Activated naive CD8-positive, alpha-beta T cell treated with anti-CD3 and anti-CD28 coated beads, Interleukin-2, amount 50 U/mL, for 24 hours (primary cell): ENCODE data around the gene SPATA32.
A peak's percentile ranks its signal among the peaks of the same experiment; 100 is the strongest.

Experiments used
- ATAC-seq: fragments of 150-1000 bp; cut with Tn5 transposase; one replicate; pipeline ENCODE4 v1.10.0; 2021
- DNase-seq: peaks from one replicate; pipeline ENCODE4 v3.0.0; 2021
- H3K27ac Mint-ChIP-seq: one replicate; pipeline ENCODE4 v1.8.0; 2021; ENCODE audit warnings: mild to moderate bottlenecking, mixed read lengths
- H3K27me3 Mint-ChIP-seq: one replicate; pipeline ENCODE4 v1.8.0; 2021; ENCODE audit warnings: mixed read lengths
- H3K36me3 Mint-ChIP-seq: one replicate; pipeline ENCODE4 v1.8.0; 2021; ENCODE audit warnings: low read depth, mixed read lengths
- H3K4me1 Mint-ChIP-seq: one replicate; pipeline ENCODE4 v1.8.0; 2021; ENCODE audit warnings: mixed read lengths
- H3K4me3 Mint-ChIP-seq: one replicate; pipeline ENCODE4 v1.8.0; 2021; ENCODE audit warnings: mild to moderate bottlenecking, moderate library complexity, mixed read lengths
- H3K9me3 Mint-ChIP-seq: one replicate; pipeline ENCODE4 v1.8.0; 2021; ENCODE audit warnings: mixed read lengths

Gene SPATA32

GRCh38 chr17:45287526-45288500 lies 25.9 kb upstream of the SPATA32 start:
- Mint-ChIP-seq H3K27me3 (no peaks in the 10 kb centered on the region), H3K4me1 (peaks cover 28% of the 10 kb centered on the region), H3K4me3 (no peak overlapping the region), H3K36me3 (peaks cover 59% of the 10 kb centered on the region), H3K9me3 (no peaks in the 10 kb centered on the region), H3K27ac (no peak overlapping the region)
- DNase-seq (no peak), ATAC-seq (no peak)

- Mint-ChIP-seq H3K27me3 (no peaks in the 10 kb centered on the region), H3K4me3 (no peak overlapping the region), H3K4me1 (peaks cover 17% of the 10 kb centered on the region), H3K36me3 (peaks cover 61% of the 10 kb centered on the region), H3K27ac (no peak overlapping the region), H3K9me3 (no peaks in the 10 kb centered on the region)
- DNase-seq (no peak), ATAC-seq (no peak)
Observed at GRCh38 chr17:45286286-45286685, 24.4 kb upstream of the SPATA32 start.

GRCh38 chr17:45284176-45285140 lies 22.6 kb upstream of the SPATA32 start:
- ATAC-seq (no peak), DNase-seq (peak; percentile 45)
- no peaks in the 10 kb centered on the region for H3K27me3 Mint-ChIP-seq
- H3K4me1 Mint-ChIP-seq = peaks cover 10% of the 10 kb centered on the region
- H3K4me3 Mint-ChIP-seq = no peak overlapping the region
- no peaks in the 10 kb centered on the region for H3K9me3 Mint-ChIP-seq
- peak overlapping the region; percentile 82 for H3K27ac Mint-ChIP-seq
- H3K36me3 Mint-ChIP-seq = peaks cover 55% of the 10 kb centered on the region

GRCh38 chr17:45283711-45284110 lies 21.8 kb upstream of the SPATA32 start:
- Mint-ChIP-seq H3K27ac (peak overlapping the region; percentile 76), H3K36me3 (peaks cover 54% of the 10 kb centered on the region), H3K27me3 (no peaks in the 10 kb centered on the region), H3K4me3 (no peak overlapping the region), H3K4me1 (peaks cover 10% of the 10 kb centered on the region), H3K9me3 (no peaks in the 10 kb centered on the region)
- DNase-seq (no peak), ATAC-seq (no peak)

- no peak overlapping the region for H3K4me3 Mint-ChIP-seq
- H3K27ac Mint-ChIP-seq = peak overlapping the region; percentile 65
- H3K4me1 Mint-ChIP-seq = peaks cover 13% of the 10 kb centered on the region
- H3K9me3 Mint-ChIP-seq = no peaks in the 10 kb centered on the region
- DNase-seq (no peak), ATAC-seq (peak; percentile 66)
- H3K36me3 Mint-ChIP-seq = peaks cover 52% of the 10 kb centered on the region
- H3K27me3 Mint-ChIP-seq = no peaks in the 10 kb centered on the region
Observed at GRCh38 chr17:45282683-45283644, 21.1 kb upstream of the SPATA32 start.

GRCh38 chr17:45279898-45280297 lies 18.0 kb upstream of the SPATA32 start:
- ATAC-seq (no peak), DNase-seq (no peak)
- Mint-ChIP-seq H3K9me3 (no peaks in the 10 kb centered on the region), H3K4me3 (no peak overlapping the region), H3K36me3 (peaks cover 43% of the 10 kb centered on the region), H3K27ac (peak overlapping the region; percentile 46), H3K27me3 (no peaks in the 10 kb centered on the region), H3K4me1 (peaks cover 19% of the 10 kb centered on the region)

GRCh38 chr17:45277992-45278391 lies 16.1 kb upstream of the SPATA32 start:
- Mint-ChIP-seq H3K36me3 (peaks cover 26% of the 10 kb centered on the region), H3K4me3 (no peak overlapping the region), H3K27ac (peak overlapping the region; percentile 62), H3K9me3 (no peaks in the 10 kb centered on the region), H3K4me1 (peaks cover 14% of the 10 kb centered on the region), H3K27me3 (no peaks in the 10 kb centered on the region)
- no peak for DNase-seq
- ATAC-seq = no peak

- Mint-ChIP-seq H3K9me3 (no peaks in the 10 kb centered on the region), H3K27me3 (no peaks in the 10 kb centered on the region), H3K36me3 (peaks cover 24% of the 10 kb centered on the region), H3K27ac (peak overlapping the region; percentile 62), H3K4me3 (no peak overlapping the region), H3K4me1 (peaks cover 14% of the 10 kb centered on the region)
- DNase-seq = peak; percentile 90
- peak; percentile 87 for ATAC-seq
Observed at GRCh38 chr17:45277216-45277849, 15.4 kb upstream of the SPATA32 start.

GRCh38 chr17:45276031-45276430 lies 14.1 kb upstream of the SPATA32 start:
- Mint-ChIP-seq H3K4me1 (peaks cover 16% of the 10 kb centered on the region), H3K36me3 (peaks cover 29% of the 10 kb centered on the region), H3K27me3 (no peaks in the 10 kb centered on the region), H3K27ac (no peak overlapping the region), H3K4me3 (no peak overlapping the region), H3K9me3 (no peaks in the 10 kb centered on the region)
- DNase-seq (no peak), ATAC-seq (no peak)

- ATAC-seq (no peak), DNase-seq (no peak)
- no peak overlapping the region for H3K27ac Mint-ChIP-seq
- peaks cover 33% of the 10 kb centered on the region for H3K36me3 Mint-ChIP-seq
- H3K27me3 Mint-ChIP-seq = no peaks in the 10 kb centered on the region
- peaks cover 28% of the 10 kb centered on the region for H3K4me1 Mint-ChIP-seq
- H3K9me3 Mint-ChIP-seq = no peaks in the 10 kb centered on the region
- no peak overlapping the region for H3K4me3 Mint-ChIP-seq
Observed at GRCh38 chr17:45274033-45274432, 12.1 kb upstream of the SPATA32 start.

GRCh38 chr17:45273551-45273957 lies 11.7 kb upstream of the SPATA32 start:
- Mint-ChIP-seq H3K27me3 (no peaks in the 10 kb centered on the region), H3K9me3 (no peaks in the 10 kb centered on the region), H3K4me3 (no peak overlapping the region), H3K36me3 (peaks cover 34% of the 10 kb centered on the region), H3K4me1 (peaks cover 28% of the 10 kb centered on the region), H3K27ac (no peak overlapping the region)
- DNase-seq (no peak), ATAC-seq (no peak)

GRCh38 chr17:45271603-45272002 lies 9.7 kb upstream of the SPATA32 start:
- ATAC-seq (no peak), DNase-seq (no peak)
- Mint-ChIP-seq H3K4me1 (peaks cover 23% of the 10 kb centered on the region), H3K27ac (no peak overlapping the region), H3K9me3 (no peaks in the 10 kb centered on the region), H3K36me3 (peaks cover 49% of the 10 kb centered on the region), H3K27me3 (no peaks in the 10 kb centered on the region), H3K4me3 (no peak overlapping the region)

GRCh38 chr17:45270828-45271418 lies 9.0 kb upstream of the SPATA32 start:
- peak; percentile 73 for DNase-seq
- H3K27me3 Mint-ChIP-seq = no peaks in the 10 kb centered on the region
- H3K9me3 Mint-ChIP-seq = no peaks in the 10 kb centered on the region
- peaks cover 53% of the 10 kb centered on the region for H3K36me3 Mint-ChIP-seq
- peak overlapping the region; percentile 39 for H3K27ac Mint-ChIP-seq
- no peak overlapping the region for H3K4me3 Mint-ChIP-seq
- peaks cover 29% of the 10 kb centered on the region for H3K4me1 Mint-ChIP-seq
- ATAC-seq = peak; percentile 68
